GM20000 (cell line): ENCODE data around the gene LZIC.

Experiments
- DNase-seq: peaks from one replicate; pipeline ENCODE4 v3.0.0; 2012; ENCODE audit warnings: low spot score
- CTCF ChIP-seq: IDR thresholded peaks from 2 replicates; pipeline ENCODE4 v1.5.1; 2012; ENCODE audit warnings: mild to moderate bottlenecking, control low read depth; ENCODE audit errors: extremely low read depth, missing control alignments

LZIC gene

GRCh38 chr1:9884805-9885204, 58.4 kb downstream of the LZIC start:
- TF ChIP-seq CTCF = no peak
- DNase-seq = no peak

GRCh38 chr1:9883585-9884449, 59.4 kb downstream of the LZIC start:
- DNase-seq = no peak
- TF ChIP-seq CTCF = no peak

GRCh38 chr1:9882945-9883303, 60.3 kb downstream of the LZIC start:
- DNase-seq = no peak
- TF ChIP-seq CTCF = no peak

GRCh38 chr1:9882296-9882944, 60.8 kb downstream of the LZIC start:
- no peak for TF ChIP-seq CTCF
- DNase-seq = no peak

- no peak for TF ChIP-seq CTCF
- DNase-seq = no peak
Measured at GRCh38 chr1:9881838-9882249, 61.3 kb downstream of the LZIC start.
